Gastrocnemius medialis (tissue), 4 donors: ENCODE data around the gene KRTAP12-1.

Source experiments
- POLR2A ChIP-seq, 2 donors: fragments of 450-650 bp; IDR thresholded peaks; one replicate each; pipeline ENCODE4 v1.6.1; 2017; ENCODE audit warnings: antibody characterized with exemption in 2 of 2, mild to moderate bottlenecking in 2 of 2, moderate library complexity in 2 of 2
- TF ChIP-seq, protein P1 (sequence below), 5 experiments: fragments of 450-650 bp in 3 of 5; fragments of 200-600 bp in 2 of 5; sonication (generic) in 2 of 5; IDR thresholded peaks in 4 of 5; conservative IDR thresholded peaks in 1 of 5; 1 replicate in 4 of 5; 2 replicates in 1 of 5; pipeline ENCODE4 v1.5.1; 2016 to 2019; ENCODE audit warnings: antibody characterized with exemption in 5 of 5, mild to moderate bottlenecking in 3 of 5, moderate library complexity in 3 of 5

DNA sequence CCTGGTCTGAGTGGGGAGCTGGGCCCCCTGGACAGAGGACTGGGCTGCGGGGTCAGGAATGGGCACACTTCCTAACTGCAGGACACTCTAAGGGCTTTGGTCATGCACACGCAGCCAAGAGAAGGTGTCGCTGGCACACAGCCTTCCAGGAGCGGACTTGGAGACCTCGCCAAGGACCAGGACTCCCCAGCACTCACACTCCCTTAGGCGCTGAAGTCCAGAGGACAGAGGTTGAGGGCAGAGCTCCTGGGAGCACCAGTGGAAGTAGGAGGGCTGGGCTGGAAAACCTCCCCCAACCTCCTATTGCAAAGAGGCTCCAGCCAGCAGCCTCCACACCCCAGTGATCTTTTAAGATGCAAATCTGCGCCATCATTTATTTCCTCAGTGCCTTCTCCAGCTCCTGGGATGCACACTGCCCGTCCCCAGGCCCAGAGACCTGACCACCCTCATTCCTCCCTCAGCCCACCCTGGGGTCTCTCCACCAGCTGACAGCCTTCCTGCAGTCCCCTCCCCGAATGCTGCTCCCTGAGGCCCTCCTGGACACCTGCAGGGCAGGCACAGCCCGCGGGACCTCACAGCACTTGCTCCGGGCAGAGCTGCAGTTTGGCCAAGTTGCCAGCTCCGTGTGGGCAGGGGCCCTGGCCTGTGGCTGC, 26.4 kb upstream of the KRTAP12-1 start:
- TF ChIP-seq, protein P1, sequence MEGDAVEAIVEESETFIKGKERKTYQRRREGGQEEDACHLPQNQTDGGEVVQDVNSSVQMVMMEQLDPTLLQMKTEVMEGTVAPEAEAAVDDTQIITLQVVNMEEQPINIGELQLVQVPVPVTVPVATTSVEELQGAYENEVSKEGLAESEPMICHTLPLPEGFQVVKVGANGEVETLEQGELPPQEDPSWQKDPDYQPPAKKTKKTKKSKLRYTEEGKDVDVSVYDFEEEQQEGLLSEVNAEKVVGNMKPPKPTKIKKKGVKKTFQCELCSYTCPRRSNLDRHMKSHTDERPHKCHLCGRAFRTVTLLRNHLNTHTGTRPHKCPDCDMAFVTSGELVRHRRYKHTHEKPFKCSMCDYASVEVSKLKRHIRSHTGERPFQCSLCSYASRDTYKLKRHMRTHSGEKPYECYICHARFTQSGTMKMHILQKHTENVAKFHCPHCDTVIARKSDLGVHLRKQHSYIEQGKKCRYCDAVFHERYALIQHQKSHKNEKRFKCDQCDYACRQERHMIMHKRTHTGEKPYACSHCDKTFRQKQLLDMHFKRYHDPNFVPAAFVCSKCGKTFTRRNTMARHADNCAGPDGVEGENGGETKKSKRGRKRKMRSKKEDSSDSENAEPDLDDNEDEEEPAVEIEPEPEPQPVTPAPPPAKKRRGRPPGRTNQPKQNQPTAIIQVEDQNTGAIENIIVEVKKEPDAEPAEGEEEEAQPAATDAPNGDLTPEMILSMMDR (IDR thresholded peaks at IDR 0.05 in 4 of 5, conservative IDR thresholded peaks at IDR 0.05 in 1 of 5) = no peak
- no peak for TF ChIP-seq POLR2A (IDR thresholded peaks at IDR 0.05)
